Calu3 (cell line): Measurements from ENCODE around the gene BCL2L12. TPM values are rescaled to one million over a fixed set of nuclear protein-coding genes. Genes with fewer than 3 reads are reported as not detected.
"Not testable (repeated sequence)": the region's sequence is repeated elsewhere in the genome, so short reads cannot be mapped to it uniquely, and the experiment has no call there.

ENCODE experiments used
- BruUV-seq: library from RNA; stranded (reverse); fragments of 400-500 nt; replicated peaks from 2 replicates; lab custom pipeline; 2021; lab: Mats Ljungman, UMichigan
- CTCF ChIA-PET: fragments of 300-600 bp; sonication (Branson Sonifier 250); formaldehyde crosslinking; loops from one replicate; lab custom pipeline; 2022; ENCODE audit warnings: antibody characterized with exemption; lab: Charles Lee
- DNase-seq: peaks from one replicate; pipeline ENCODE4 v3.0.0; 2022
- H3K27ac Mint-ChIP-seq: one replicate; pipeline ENCODE4 v1.8.0; 2022; ENCODE audit warnings: mixed read lengths; ENCODE audit not compliant: unreplicated experiment
- H3K27me3 Mint-ChIP-seq: one replicate; pipeline ENCODE4 v1.8.0; 2022; ENCODE audit warnings: mixed read lengths; ENCODE audit not compliant: unreplicated experiment
- H3K36me3 Mint-ChIP-seq: one replicate; pipeline ENCODE4 v1.8.0; 2022; ENCODE audit warnings: mild to moderate bottlenecking, moderate library complexity, mixed read lengths; ENCODE audit not compliant: insufficient read depth, unreplicated experiment
- H3K4me1 Mint-ChIP-seq: one replicate; pipeline ENCODE4 v1.8.0; 2022; ENCODE audit warnings: mild to moderate bottlenecking, low read depth, mixed read lengths; ENCODE audit not compliant: unreplicated experiment
- H3K4me3 Mint-ChIP-seq: one replicate; pipeline ENCODE4 v1.8.0; 2022; ENCODE audit warnings: mild to moderate bottlenecking, low read depth, moderate library complexity, mixed read lengths; ENCODE audit not compliant: unreplicated experiment
- H3K9me3 Mint-ChIP-seq: one replicate; pipeline ENCODE4 v1.8.0; 2022; ENCODE audit warnings: low read depth, mixed read lengths; ENCODE audit not compliant: unreplicated experiment
- intact Hi-C: fragments of 100-400 bp; cut with micrococcal nuclease; formaldehyde crosslinking; loops from one replicate; pipeline ENCODE4 v1.10.0; 2022; ENCODE audit not compliant: unreplicated experiment
- microRNA-seq: library from miRNA; unstranded; fragments of <30 nt; microRNA quantifications from one replicate; pipeline ENCODE4 v1.2.0, GENCODE V29; 2022
- total RNA-seq: library from RNA; stranded (reverse); gene quantifications from 2 replicates; pipeline ENCODE4 v1.2.3, GENCODE V29; 2022
- TF ChIP-seq, protein P1 (sequence below): fragments of 200-600 bp; IDR thresholded peaks from one replicate; pipeline ENCODE4 v1.8.0; 2022; ENCODE audit warnings: antibody characterized with exemption; ENCODE audit not compliant: unreplicated experiment

BCL2L12 gene
- total RNA-seq, 1 experiment from 2014 or later: 70.8 TPM

DNA sequence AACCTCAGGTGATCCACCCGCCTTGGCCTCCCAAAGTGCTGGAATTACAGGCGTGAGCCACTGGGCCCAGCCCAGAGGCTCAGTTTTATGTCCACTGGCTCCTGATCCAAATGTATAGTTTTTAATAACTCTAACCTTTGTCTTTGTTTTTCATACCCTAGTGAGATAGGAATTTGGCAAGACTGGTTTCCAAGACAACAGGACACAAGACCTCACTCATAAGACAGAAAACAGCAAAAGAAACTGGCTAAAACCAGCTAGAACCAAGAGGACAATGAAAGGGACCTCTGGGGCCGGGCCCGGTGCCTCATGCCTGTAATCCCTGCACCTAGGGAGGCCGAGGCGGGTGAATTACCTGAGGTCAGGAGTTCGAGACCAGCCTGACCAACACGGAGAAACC lies 52.8 kb downstream of the BCL2L12 start:
- DNase-seq: no peak
- BruUV-seq: no TSS peak
- Mint-ChIP-seq H3K4me3 (no peak overlapping the region), H3K36me3 (no peaks in the 10 kb centered on the region), H3K4me1 (peaks cover 4% of the 10 kb centered on the region), H3K27me3 (peaks cover 8% of the 10 kb centered on the region), H3K27ac (no peak overlapping the region), H3K9me3 (no peaks in the 10 kb centered on the region)
- CTCF ChIA-PET: no interaction called here
- TF ChIP-seq, protein P1, sequence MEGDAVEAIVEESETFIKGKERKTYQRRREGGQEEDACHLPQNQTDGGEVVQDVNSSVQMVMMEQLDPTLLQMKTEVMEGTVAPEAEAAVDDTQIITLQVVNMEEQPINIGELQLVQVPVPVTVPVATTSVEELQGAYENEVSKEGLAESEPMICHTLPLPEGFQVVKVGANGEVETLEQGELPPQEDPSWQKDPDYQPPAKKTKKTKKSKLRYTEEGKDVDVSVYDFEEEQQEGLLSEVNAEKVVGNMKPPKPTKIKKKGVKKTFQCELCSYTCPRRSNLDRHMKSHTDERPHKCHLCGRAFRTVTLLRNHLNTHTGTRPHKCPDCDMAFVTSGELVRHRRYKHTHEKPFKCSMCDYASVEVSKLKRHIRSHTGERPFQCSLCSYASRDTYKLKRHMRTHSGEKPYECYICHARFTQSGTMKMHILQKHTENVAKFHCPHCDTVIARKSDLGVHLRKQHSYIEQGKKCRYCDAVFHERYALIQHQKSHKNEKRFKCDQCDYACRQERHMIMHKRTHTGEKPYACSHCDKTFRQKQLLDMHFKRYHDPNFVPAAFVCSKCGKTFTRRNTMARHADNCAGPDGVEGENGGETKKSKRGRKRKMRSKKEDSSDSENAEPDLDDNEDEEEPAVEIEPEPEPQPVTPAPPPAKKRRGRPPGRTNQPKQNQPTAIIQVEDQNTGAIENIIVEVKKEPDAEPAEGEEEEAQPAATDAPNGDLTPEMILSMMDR: no peak
- intact Hi-C loops: no loop called here

DNA sequence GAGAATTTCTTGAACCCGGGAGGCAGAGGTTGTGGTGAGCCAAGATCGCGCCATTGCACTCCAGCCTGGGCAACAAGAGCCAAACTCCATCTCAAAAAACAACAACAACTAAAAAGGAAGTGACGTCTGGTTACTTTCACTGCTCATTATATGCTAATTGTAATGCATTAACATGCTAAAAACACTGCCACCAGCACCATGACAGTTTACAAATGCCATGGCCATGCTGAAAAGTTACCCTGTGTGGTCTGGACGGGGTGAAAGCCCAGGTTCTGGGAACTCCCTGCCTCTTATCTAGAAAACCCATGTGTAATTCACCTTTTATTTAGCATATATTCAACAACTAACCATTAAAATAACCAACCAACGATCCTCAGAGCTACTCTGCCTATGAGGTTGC lies 53.3 kb downstream of the BCL2L12 start:
- BruUV-seq: no TSS peak
- Mint-ChIP-seq H3K4me3 (no peak overlapping the region), H3K27me3 (peaks cover 13% of the 10 kb centered on the region), H3K9me3 (no peaks in the 10 kb centered on the region), H3K27ac (no peak overlapping the region), H3K4me1 (no peaks in the 10 kb centered on the region), H3K36me3 (no peaks in the 10 kb centered on the region)
- no peak for DNase-seq
- intact Hi-C loops: no loop called here
- CTCF ChIA-PET: no interaction called here
- TF ChIP-seq, protein P1: no peak

- H3K4me3 Mint-ChIP-seq, BruUV-seq, H3K36me3 Mint-ChIP-seq, H3K27ac Mint-ChIP-seq, H3K4me1 Mint-ChIP-seq, intact Hi-C loops, H3K9me3 Mint-ChIP-seq, DNase-seq: not testable (repeated sequence)
- CTCF ChIA-PET: interaction anchor here (0.6 to 0.7 kb wide), 2 partner anchors 46 to 924 kb away, joined by 3 to 4 read pairs; no protein-coding TSS in a partner anchor
- H3K27me3 Mint-ChIP-seq: peaks cover 13% of the 10 kb centered on the region
Observed at GRCh38 chr19:49719420-49719819, 53.7 kb downstream of the BCL2L12 start.

Small RNA genes within 50 kb of the gene (microRNA-seq; reads per million reads assigned to microRNA genes)
- gene MIR5088: not detected

Other genes starting within 250 kb of the BCL2L12 start
- not detected in 2 replicates for gene PTH2, start 242.5 kb upstream of the BCL2L12 start, total RNA-seq
- not detected in 2 replicates for gene GFY, start 240.5 kb upstream of the BCL2L12 start, total RNA-seq
- not detected in 2 replicates for gene SLC17A7, start 224.4 kb upstream of the BCL2L12 start, total RNA-seq
- gene PIH1D1, start 214.1 kb upstream of the BCL2L12 start, total RNA-seq: 127 and 141 TPM in 2 replicates
- gene ALDH16A1, start 212.7 kb upstream of the BCL2L12 start, total RNA-seq: 34.4 and 36.1 TPM in 2 replicates
- gene FLT3LG, start 191.7 kb upstream of the BCL2L12 start, total RNA-seq: 4.8 and 7.1 TPM in 2 replicates
- gene RPL13A, start 178.3 kb upstream of the BCL2L12 start, total RNA-seq: 1,844 and 1,993 TPM in 2 replicates
- gene RPS11, start 169.5 kb upstream of the BCL2L12 start, total RNA-seq: 1,643 and 1,795 TPM in 2 replicates
- gene FCGRT, start 153.3 kb upstream of the BCL2L12 start, total RNA-seq: 80.8 and 95.4 TPM in 2 replicates
- 5.0 and 7.6 TPM in 2 replicates for gene RCN3, start 137.9 kb upstream of the BCL2L12 start, total RNA-seq
- gene NOSIP, start 85.4 kb upstream of the BCL2L12 start, total RNA-seq: 76.9 and 81.2 TPM in 2 replicates
- 19.0 and 22.1 TPM in 2 replicates for gene PRRG2, start 84.6 kb upstream of the BCL2L12 start, total RNA-seq
- gene PRR12, start 74.8 kb upstream of the BCL2L12 start, total RNA-seq: 51.4 and 53.0 TPM in 2 replicates
- 70.4 and 82.2 TPM in 2 replicates for gene RRAS, start 25.8 kb upstream of the BCL2L12 start, total RNA-seq
- 129 and 137 TPM in 2 replicates for gene SCAF1, start 23.7 kb upstream of the BCL2L12 start, total RNA-seq
- gene IRF3, start 76 bp upstream of the BCL2L12 start, total RNA-seq: 189 and 191 TPM in 2 replicates
- 350 and 369 TPM in 2 replicates for gene PRMT1, start 11.3 kb downstream of the BCL2L12 start, total RNA-seq
- 17.0 and 18.5 TPM in 2 replicates for gene ADM5, start 23.7 kb downstream of the BCL2L12 start, total RNA-seq
- gene CPT1C, start 25.2 kb downstream of the BCL2L12 start, total RNA-seq: 0.57 and 1.4 TPM in 2 replicates
- gene TSKS, start 97.4 kb downstream of the BCL2L12 start, total RNA-seq: not detected in 2 replicates
- gene AP2A1, start 101.1 kb downstream of the BCL2L12 start, total RNA-seq: 80.1 and 89.0 TPM in 2 replicates
- 12.2 and 17.0 TPM in 2 replicates for gene FUZ, start 147.4 kb downstream of the BCL2L12 start, total RNA-seq
- gene MED25, start 152.4 kb downstream of the BCL2L12 start, total RNA-seq: 89.7 and 95.8 TPM in 2 replicates
- gene PTOV1, start 185.2 kb downstream of the BCL2L12 start, total RNA-seq: 231 and 256 TPM in 2 replicates
- gene PNKP, start 201.6 kb downstream of the BCL2L12 start, total RNA-seq: 185 and 189 TPM in 2 replicates
- gene AKT1S1, start 211.4 kb downstream of the BCL2L12 start, total RNA-seq: 58.9 and 65.2 TPM in 2 replicates
- 54.7 and 56.9 TPM in 2 replicates for gene TBC1D17, start 211.8 kb downstream of the BCL2L12 start, total RNA-seq
- gene IL4I1, start 231.0 kb downstream of the BCL2L12 start, total RNA-seq: 8.2 and 10.7 TPM in 2 replicates